HCT116 (cell line): ENCODE measurements around the gene RAB3C. TPM values are rescaled to one million over a fixed set of nuclear protein-coding genes. Genes with fewer than 3 reads are reported as not detected.

ENCODE experiments used
- ATAC-seq: fragments of 200-7000 bp; cut with Tn5 transposase; 2 replicates; pipeline ENCODE4 v1.9.1; 2020; ENCODE audit warnings: mild to moderate bottlenecking, moderate library complexity
- BruUV-seq: library from RNA; stranded (reverse); fragments of 400-500 nt; replicated peaks from 2 replicates; lab custom pipeline; 2021; lab: Mats Ljungman, UMichigan
- CTCF ChIA-PET: fragments of 300-600 bp; sonication (Branson Sonifier 250); formaldehyde crosslinking; loops from one replicate; lab custom pipeline; 2021; ENCODE audit warnings: antibody characterized with exemption; lab: Charles Lee
- POLR2A ChIA-PET: fragments of 300-600, 350-600 bp; sonication (Branson Sonifier 250); formaldehyde crosslinking; loops from one replicate; lab custom pipeline; 2021; ENCODE audit warnings: antibody characterized with exemption; lab: Charles Lee
- RAD21 ChIA-PET, 2 experiments: fragments of 300-600 bp; sonication (Branson Sonifier 250); formaldehyde crosslinking; loops; one replicate each; lab custom pipeline; 2023; ENCODE audit warnings: low total read pairs in 2 of 2; ENCODE audit not compliant: uncharacterized antibody in 2 of 2, unreplicated experiment in 2 of 2, low non-redundant PET in 1 of 2; lab: Charles Lee
- DNase-seq: peaks from one replicate; pipeline ENCODE4 v3.0.0-alpha.2; 2010; ENCODE audit warnings: low read depth, low spot score
- H2AFZ ChIP-seq: fragments of 200-600 bp; shearing (Covaris generic), sonication (generic); 2 replicates; pipeline ENCODE4 v1.6.1; 2017; ENCODE audit warnings: low read depth, mixed run types, mixed read lengths, antibody characterized with exemption, low read length; ENCODE audit not compliant: poor library complexity, severe bottlenecking
- H3K27ac ChIP-seq: 2 replicates; pipeline ENCODE4 v1.5.1; 2012; ENCODE audit warnings: low read depth, low read length
- H3K27me3 ChIP-seq: fragments of 200-600 bp; sonication (generic); 2 replicates; pipeline ENCODE4 v1.6.1; 2016; ENCODE audit warnings: mixed run types, low read length, mixed read lengths; ENCODE audit not compliant: insufficient read depth
- H3K36me3 ChIP-seq, 2 experiments: fragments of 200-500 bp in 1 of 2; fragments of 200-600 bp in 1 of 2; sonication (Bioruptor generic) in 1 of 2; sonication (generic) in 1 of 2; 2 replicates each; pipeline versions ENCODE4 v1.5.1 to v1.6.1; 2014 to 2016; ENCODE audit warnings: low read length in 2 of 2, inconsistent platforms in 1 of 2, mixed read lengths in 1 of 2, mixed run types in 1 of 2; ENCODE audit not compliant: insufficient read depth in 2 of 2, control insufficient read depth in 1 of 2
- H3K4me1 ChIP-seq, 2 experiments: fragments of 200-600 bp in 1 of 2; sonication (generic) in 1 of 2; 2 replicates each; pipeline versions ENCODE4 v1.5.1 to v1.6.1; 2012 to 2017; ENCODE audit warnings: low read length in 2 of 2, inconsistent platforms in 1 of 2, mild to moderate bottlenecking in 1 of 2, mixed read lengths in 1 of 2, mixed run types in 1 of 2, moderate library complexity in 1 of 2; ENCODE audit not compliant: insufficient read depth in 2 of 2, control insufficient read depth in 1 of 2
- H3K4me2 ChIP-seq: fragments of 200-600 bp; sonication (generic); 2 replicates; pipeline ENCODE4 v1.6.1; 2017; ENCODE audit warnings: mixed run types, low read length, mixed read lengths
- H3K4me3 ChIP-seq, 2 experiments: fragments of 200-600 bp in 1 of 2; sonication (generic) in 1 of 2; replicated peaks in 1 of 2; 2 replicates each; pipeline ENCODE4 v1.5.1; 2011 to 2016; ENCODE audit warnings: low read length in 2 of 2, control low read depth in 1 of 2, low read depth in 1 of 2, mild to moderate bottlenecking in 1 of 2, mixed read lengths in 1 of 2, mixed run types in 1 of 2
- H3K79me2 ChIP-seq: fragments of 200-600 bp; sonication (generic); 2 replicates; pipeline ENCODE4 v1.6.1; 2017; ENCODE audit warnings: mild to moderate bottlenecking, mixed run types, low read length, moderate library complexity, mixed read lengths; ENCODE audit not compliant: insufficient read depth
- H3K9ac ChIP-seq: fragments of 200-600 bp; sonication (generic); 2 replicates; pipeline ENCODE4 v1.6.1; 2016; ENCODE audit warnings: low read length, mixed read lengths
- H3K9me2 ChIP-seq: fragments of 200-600 bp; sonication (generic), shearing (Covaris generic); 2 replicates; pipeline ENCODE4 v1.6.1; 2017; ENCODE audit warnings: mixed run types, mild to moderate bottlenecking, moderate library complexity; ENCODE audit not compliant: insufficient read depth
- H3K9me3 ChIP-seq, 2 experiments: fragments of 200-500 bp in 1 of 2; fragments of 200-600 bp in 1 of 2; sonication (Bioruptor generic) in 1 of 2; sonication (generic) in 1 of 2; 2 replicates each; pipeline ENCODE4 v1.6.1; 2014 to 2017; ENCODE audit warnings: low read length in 2 of 2, mixed read lengths in 2 of 2, inconsistent platforms in 1 of 2, low read depth in 1 of 2, mild to moderate bottlenecking in 1 of 2, mixed run types in 1 of 2, moderate library complexity in 1 of 2; ENCODE audit not compliant: control insufficient read depth in 1 of 2, insufficient read depth in 1 of 2
- H4K20me1 ChIP-seq: fragments of 200-600 bp; sonication (generic), shearing (Covaris generic); 2 replicates; pipeline ENCODE4 v1.6.1; 2017; ENCODE audit warnings: mixed run types, mild to moderate bottlenecking, moderate library complexity; ENCODE audit not compliant: insufficient read depth
- ATF3 ChIP-seq: IDR thresholded peaks from 2 replicates; pipeline ENCODE4 v1.6.1; 2012
- CBX3 ChIP-seq: IDR thresholded peaks from 2 replicates; pipeline ENCODE4 v1.6.1; 2012; ENCODE audit warnings: low read depth
- CEBPB ChIP-seq: IDR thresholded peaks from 2 replicates; pipeline ENCODE4 v1.6.1; 2012; ENCODE audit warnings: low read depth
- EGR1 ChIP-seq: IDR thresholded peaks from 2 replicates; pipeline ENCODE4 v1.6.1; 2012; ENCODE audit warnings: low read depth
- EZH2 ChIP-seq: fragments of 200-600 bp; sonication (generic); IDR thresholded peaks from 2 replicates; pipeline ENCODE4 v1.6.1; 2017; ENCODE audit warnings: antibody characterized with exemption, mixed run types
- EZH2phosphoT487 ChIP-seq: fragments of 200-600 bp; IDR thresholded peaks from 2 replicates; pipeline ENCODE4 v1.6.1; 2018; ENCODE audit warnings: antibody characterized with exemption, borderline replicate concordance
- JUND ChIP-seq: IDR thresholded peaks from 2 replicates; pipeline ENCODE4 v1.6.1; 2012
- POLR2AphosphoS5 ChIP-seq: IDR thresholded peaks from 2 replicates; pipeline ENCODE4 v1.6.1; 2011; ENCODE audit warnings: mild to moderate bottlenecking, low read depth, low read length, moderate library complexity
- RAD21 ChIP-seq: IDR thresholded peaks from 2 replicates; pipeline ENCODE4 v1.6.1; 2012; ENCODE audit warnings: low read depth, mild to moderate bottlenecking
- REST ChIP-seq: IDR thresholded peaks from 2 replicates; pipeline ENCODE4 v1.6.1; 2012; ENCODE audit warnings: low read depth
- SRF ChIP-seq: IDR thresholded peaks from 2 replicates; pipeline ENCODE4 v1.6.1; 2012; ENCODE audit warnings: low read depth
- TCF7L2 ChIP-seq: IDR thresholded peaks from 2 replicates; pipeline ENCODE4 v1.7.0; 2011; ENCODE audit warnings: borderline replicate concordance, inconsistent platforms; ENCODE audit not compliant: insufficient read depth, insufficient read length; ENCODE audit errors: extremely low read depth
- YY1 ChIP-seq: IDR thresholded peaks from 2 replicates; pipeline ENCODE4 v1.6.1; 2011; ENCODE audit warnings: low read length, low read depth, moderate library complexity, mild to moderate bottlenecking; ENCODE audit not compliant: insufficient replicate concordance; ENCODE audit errors: extremely low read depth
- ZFX ChIP-seq: fragments of 450-650 bp; IDR thresholded peaks from 2 replicates; pipeline ENCODE4 v1.6.1; 2017
- ZNF274 ChIP-seq: fragments of 200-500 bp; sonication (Bioruptor generic); IDR thresholded peaks from 2 replicates; pipeline ENCODE4 v1.6.1; 2014; ENCODE audit warnings: mild to moderate bottlenecking, low read depth, low read length, inconsistent platforms
- intact Hi-C: fragments of 100-400 bp; cut with micrococcal nuclease; formaldehyde crosslinking; loops from 2 replicates; pipeline ENCODE4 v1.10.0; 2022
- total RNA-seq: library from RNA; stranded (reverse); gene quantifications from one replicate; pipeline ENCODE4 v1.2.1, GENCODE V29; 2021; ENCODE audit not compliant: unreplicated experiment

Gene RAB3C
- total RNA-seq, 1 experiment from 2014 or later, result not detected

- TF ChIP-seq REST, result no peak
- no peak for TF ChIP-seq EZH2
- TF ChIP-seq YY1, result no peak
- TF ChIP-seq TCF7L2, result no peak
- no peak for TF ChIP-seq SRF
- no peak for TF ChIP-seq EZH2phosphoT487
- TF ChIP-seq JUND, result no peak
- TF ChIP-seq, all 23 proteins: peak for 0
Observed at GRCh38 chr5:58890265-58890664, 307.4 kb downstream of the RAB3C start (continued).

- intact Hi-C loops, result loop anchor here (1.0 to 10.0 kb wide), 3 partner anchors 117 to 904 kb away; no protein-coding TSS in a partner anchor
- ATAC-seq (no peak), DNase-seq (no peak)
- no peak overlapping the region for H3K27ac ChIP-seq
- H3K36me3 ChIP-seq, result no peaks in the 10 kb centered on the region
- no peak overlapping the region for H2AFZ ChIP-seq
- ChIA-PET CTCF (interaction anchor here (1.4 to 3.4 kb wide), 3 partner anchors 119 to 297 kb away, joined by 4 to 13 read pairs (median 9); no protein-coding TSS in a partner anchor), RAD21 (no interaction called here), POLR2A (no interaction called here)
- BruUV-seq, result no TSS peak
- no peaks in the 10 kb centered on the region for H3K79me2 ChIP-seq
- no peak overlapping the region for H3K4me3 ChIP-seq
- H3K9ac ChIP-seq, result no peak overlapping the region
- H3K4me1 ChIP-seq, result no peaks in the 10 kb centered on the region
- H3K4me2 ChIP-seq, result no peak overlapping the region
- H4K20me1 ChIP-seq, result no peaks in the 10 kb centered on the region
- no peaks in the 10 kb centered on the region for H3K27me3 ChIP-seq
- H3K9me2 ChIP-seq, result no peaks in the 10 kb centered on the region
- TF ChIP-seq CEBPB (no peak), EGR1 (no peak), ATF3 (no peak), REST (no peak), ZNF274 (no peak), TCF7L2 (no peak), RAD21 (no peak), POLR2AphosphoS5 (no peak), ZFX (no peak), EZH2phosphoT487 (no peak), CBX3 (no peak)
- H3K9me3 ChIP-seq, result no peaks in the 10 kb centered on the region
Observed at GRCh38 chr5:58890701-58891085, 307.8 kb downstream of the RAB3C start.
